Neutrophil (primary cell): ENCODE measurements around the gene FKBP6.
"Not testable (repeated sequence)": the region's sequence is repeated elsewhere in the genome, so short reads cannot be mapped to it uniquely, and the experiment has no call there.

ENCODE experiments used
- H3K27ac ChIP-seq: fragments of 200-600 bp; sonication (generic); 2 replicates; pipeline ENCODE4 v1.5.1; 2016; ENCODE audit warnings: mild to moderate bottlenecking, moderate library complexity
- H3K27me3 ChIP-seq: fragments of 200-600 bp; sonication (generic); 2 replicates; pipeline ENCODE4 v1.6.0; 2016; ENCODE audit warnings: mild to moderate bottlenecking
- H3K36me3 ChIP-seq: fragments of 200-600 bp; sonication (generic); 2 replicates; pipeline ENCODE4 v1.5.1; 2017
- H3K4me1 ChIP-seq, 2 experiments: fragments of 200-600 bp in 1 of 2; sonication (generic) in 1 of 2; 1 replicate in 1 of 2; 2 replicates in 1 of 2; pipeline versions ENCODE4 v1.5.1 to v1.6.1; 2013 to 2016; ENCODE audit warnings: low read depth in 1 of 2, low read length in 1 of 2, mild to moderate bottlenecking in 1 of 2, moderate library complexity in 1 of 2; ENCODE audit not compliant: control insufficient read depth in 1 of 2, insufficient read depth in 1 of 2
- H3K4me3 ChIP-seq, 2 experiments: fragments of 200-600 bp in 1 of 2; sonication (generic) in 1 of 2; 1 replicate in 1 of 2; 2 replicates in 1 of 2; pipeline ENCODE4 v1.5.1; 2013 to 2016; ENCODE audit warnings: low read depth in 1 of 2, low read length in 1 of 2, mild to moderate bottlenecking in 1 of 2, moderate library complexity in 1 of 2
- H3K9me3 ChIP-seq: fragments of 200-600 bp; sonication (generic); 2 replicates; pipeline ENCODE4 v1.5.1; 2016
- TF ChIP-seq, protein P1 (sequence below): fragments of 200-600 bp; sonication (generic); IDR thresholded peaks from 2 replicates; pipeline ENCODE4 v1.5.1; 2016; ENCODE audit warnings: antibody characterized with exemption

FKBP6 gene

DNA sequence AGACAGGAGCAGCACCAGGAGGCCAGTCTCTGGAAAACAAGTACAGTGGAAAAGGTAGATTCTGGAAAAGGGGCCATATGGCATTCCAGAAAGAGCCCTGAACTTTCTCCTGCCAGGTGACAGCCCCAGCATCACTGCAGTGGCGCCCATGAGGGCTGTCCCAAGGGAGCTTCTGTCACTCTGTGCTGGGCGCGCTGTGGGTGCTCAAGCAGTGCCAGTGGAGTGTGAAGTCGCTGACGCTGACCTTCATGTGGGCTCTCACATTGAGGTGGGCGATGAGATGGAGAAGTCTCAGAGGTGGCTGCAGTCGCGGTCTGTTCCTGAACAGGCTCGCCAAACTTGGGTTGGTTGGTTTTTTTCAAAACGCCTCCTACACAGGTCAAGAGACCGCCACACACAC, 38.2 kb downstream of the FKBP6 start:
- H3K27ac ChIP-seq: no peak overlapping the region
- H3K4me1 ChIP-seq: peaks cover 20 to 24% of the 10 kb centered on the region in 2 experiments
- H3K36me3 ChIP-seq: no peaks in the 10 kb centered on the region
- H3K27me3 ChIP-seq: no peaks in the 10 kb centered on the region
- H3K9me3 ChIP-seq: no peaks in the 10 kb centered on the region
- TF ChIP-seq, protein P1, sequence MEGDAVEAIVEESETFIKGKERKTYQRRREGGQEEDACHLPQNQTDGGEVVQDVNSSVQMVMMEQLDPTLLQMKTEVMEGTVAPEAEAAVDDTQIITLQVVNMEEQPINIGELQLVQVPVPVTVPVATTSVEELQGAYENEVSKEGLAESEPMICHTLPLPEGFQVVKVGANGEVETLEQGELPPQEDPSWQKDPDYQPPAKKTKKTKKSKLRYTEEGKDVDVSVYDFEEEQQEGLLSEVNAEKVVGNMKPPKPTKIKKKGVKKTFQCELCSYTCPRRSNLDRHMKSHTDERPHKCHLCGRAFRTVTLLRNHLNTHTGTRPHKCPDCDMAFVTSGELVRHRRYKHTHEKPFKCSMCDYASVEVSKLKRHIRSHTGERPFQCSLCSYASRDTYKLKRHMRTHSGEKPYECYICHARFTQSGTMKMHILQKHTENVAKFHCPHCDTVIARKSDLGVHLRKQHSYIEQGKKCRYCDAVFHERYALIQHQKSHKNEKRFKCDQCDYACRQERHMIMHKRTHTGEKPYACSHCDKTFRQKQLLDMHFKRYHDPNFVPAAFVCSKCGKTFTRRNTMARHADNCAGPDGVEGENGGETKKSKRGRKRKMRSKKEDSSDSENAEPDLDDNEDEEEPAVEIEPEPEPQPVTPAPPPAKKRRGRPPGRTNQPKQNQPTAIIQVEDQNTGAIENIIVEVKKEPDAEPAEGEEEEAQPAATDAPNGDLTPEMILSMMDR: no peak
- H3K4me3 ChIP-seq: no peak overlapping the region

- Histone ChIP-seq H3K4me3 (no peak overlapping the region), H3K36me3 (no peaks in the 10 kb centered on the region), H3K9me3 (no peaks in the 10 kb centered on the region), H3K27ac (peak overlapping the region; percentile 67), H3K4me1 (peaks cover 15 to 19% of the 10 kb centered on the region in 2 experiments), H3K27me3 (no peaks in the 10 kb centered on the region)
- TF ChIP-seq, protein P1: no peak
Observed at GRCh38 chr7:73366990-73367389, 39.0 kb downstream of the FKBP6 start.

DNA sequence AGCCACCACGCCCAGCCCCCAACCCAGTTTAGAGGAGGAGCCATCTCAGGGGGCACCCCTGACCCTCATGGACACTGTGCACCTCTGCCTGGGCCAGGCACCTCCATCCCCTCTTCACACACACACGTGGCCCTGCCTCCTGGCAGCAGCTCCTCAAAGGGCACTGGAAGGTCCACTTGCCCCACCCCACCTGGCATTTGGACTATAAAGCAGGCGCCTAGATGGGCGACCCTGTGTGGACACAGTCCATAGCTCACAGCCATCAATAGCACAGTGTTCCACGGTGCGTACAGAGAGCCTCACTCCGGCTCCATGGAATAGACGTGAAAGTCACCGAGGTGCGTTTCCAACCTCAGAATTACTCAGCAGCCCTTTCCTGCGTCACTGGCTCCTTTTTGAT, 41.0 kb downstream of the FKBP6 start:
- peaks cover 24 to 25% of the 10 kb centered on the region in 2 experiments for H3K4me1 ChIP-seq
- no peak overlapping the region for H3K4me3 ChIP-seq
- no peaks in the 10 kb centered on the region for H3K36me3 ChIP-seq
- H3K27ac ChIP-seq: no peak overlapping the region
- no peaks in the 10 kb centered on the region for H3K27me3 ChIP-seq
- no peaks in the 10 kb centered on the region for H3K9me3 ChIP-seq
- TF ChIP-seq, protein P1: no peak

GRCh38 chr7:73369622-73370021, 41.7 kb downstream of the FKBP6 start:
- TF ChIP-seq, protein P1: no peak
- no peak overlapping the region for H3K27ac ChIP-seq
- H3K9me3 ChIP-seq: no peaks in the 10 kb centered on the region
- no peaks in the 10 kb centered on the region for H3K27me3 ChIP-seq
- no peak overlapping the region for H3K4me3 ChIP-seq
- H3K36me3 ChIP-seq: no peaks in the 10 kb centered on the region
- peaks cover 27 to 28% of the 10 kb centered on the region in 2 experiments for H3K4me1 ChIP-seq

DNA sequence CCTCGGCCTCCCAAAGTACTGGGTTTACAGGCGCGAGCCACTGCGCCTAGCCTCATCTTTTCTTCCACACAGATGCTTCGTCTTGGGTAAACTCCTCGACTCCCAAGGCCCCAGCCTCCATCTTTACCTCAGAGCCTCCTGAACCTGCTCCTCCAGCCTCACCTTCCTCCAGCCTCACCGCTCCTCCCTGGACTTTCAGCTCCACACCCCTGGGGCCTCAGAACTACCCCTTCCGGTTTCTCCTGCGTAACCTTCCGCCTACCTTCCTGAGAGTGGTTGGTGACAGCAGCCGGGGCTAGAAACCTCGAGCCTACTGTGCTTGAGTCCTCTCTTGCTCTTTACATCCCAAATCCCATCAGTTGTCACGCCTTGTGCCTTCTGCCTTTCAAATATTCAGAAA, 45.8 kb downstream of the FKBP6 start:
- Histone ChIP-seq H3K36me3 (no peaks in the 10 kb centered on the region), H3K27me3 (peaks cover 20% of the 10 kb centered on the region), H3K4me3 (peak overlapping the region in 1 of 2 experiments; percentile 4), H3K4me1 (peaks cover 32 to 33% of the 10 kb centered on the region in 2 experiments), H3K9me3 (no peaks in the 10 kb centered on the region), H3K27ac (peak overlapping the region; percentile 76)
- TF ChIP-seq, protein P1: no peak

DNA sequence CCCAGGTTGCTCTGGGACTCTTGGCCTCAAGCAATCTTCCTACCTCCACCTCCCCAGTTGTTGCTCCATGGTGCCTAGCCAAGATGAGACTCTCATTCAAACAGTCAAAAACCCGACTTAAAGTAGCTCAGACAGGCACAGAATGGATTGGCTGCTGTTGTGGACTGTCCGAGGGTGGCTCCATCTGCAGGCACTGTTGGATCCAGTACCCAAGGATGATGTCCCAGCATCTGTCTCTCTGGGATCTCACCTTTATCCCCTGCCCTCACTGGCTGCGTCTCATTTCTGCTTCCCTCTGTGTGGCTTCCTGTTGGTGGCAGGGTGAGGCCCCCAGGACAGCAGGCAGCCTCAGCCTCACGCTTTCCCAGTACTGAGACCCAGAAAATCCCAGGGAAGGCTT, 48.3 kb downstream of the FKBP6 start:
- peaks cover 33 to 36% of the 10 kb centered on the region in 2 experiments for H3K4me1 ChIP-seq

More for the DNA sequence above, 48.3 kb downstream of the FKBP6 start:
- not testable (repeated sequence) for H3K36me3 ChIP-seq, H3K4me3 ChIP-seq, H3K9me3 ChIP-seq, H3K27ac ChIP-seq
- peaks cover 20% of the 10 kb centered on the region for H3K27me3 ChIP-seq
